AG08395 (cell line): ENCODE results near the gene STARD6.
"Not testable (repeated sequence)": the region's sequence is repeated elsewhere in the genome, so short reads cannot be mapped to it uniquely, and the experiment has no call there.

Experiments used
- DNase-seq: peaks from one replicate; pipeline ENCODE4 v3.0.0; 2012; ENCODE audit warnings: mixed read lengths, low spot score

STARD6 gene, protein sequence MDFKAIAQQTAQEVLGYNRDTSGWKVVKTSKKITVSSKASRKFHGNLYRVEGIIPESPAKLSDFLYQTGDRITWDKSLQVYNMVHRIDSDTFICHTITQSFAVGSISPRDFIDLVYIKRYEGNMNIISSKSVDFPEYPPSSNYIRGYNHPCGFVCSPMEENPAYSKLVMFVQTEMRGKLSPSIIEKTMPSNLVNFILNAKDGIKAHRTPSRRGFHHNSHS

DNA sequence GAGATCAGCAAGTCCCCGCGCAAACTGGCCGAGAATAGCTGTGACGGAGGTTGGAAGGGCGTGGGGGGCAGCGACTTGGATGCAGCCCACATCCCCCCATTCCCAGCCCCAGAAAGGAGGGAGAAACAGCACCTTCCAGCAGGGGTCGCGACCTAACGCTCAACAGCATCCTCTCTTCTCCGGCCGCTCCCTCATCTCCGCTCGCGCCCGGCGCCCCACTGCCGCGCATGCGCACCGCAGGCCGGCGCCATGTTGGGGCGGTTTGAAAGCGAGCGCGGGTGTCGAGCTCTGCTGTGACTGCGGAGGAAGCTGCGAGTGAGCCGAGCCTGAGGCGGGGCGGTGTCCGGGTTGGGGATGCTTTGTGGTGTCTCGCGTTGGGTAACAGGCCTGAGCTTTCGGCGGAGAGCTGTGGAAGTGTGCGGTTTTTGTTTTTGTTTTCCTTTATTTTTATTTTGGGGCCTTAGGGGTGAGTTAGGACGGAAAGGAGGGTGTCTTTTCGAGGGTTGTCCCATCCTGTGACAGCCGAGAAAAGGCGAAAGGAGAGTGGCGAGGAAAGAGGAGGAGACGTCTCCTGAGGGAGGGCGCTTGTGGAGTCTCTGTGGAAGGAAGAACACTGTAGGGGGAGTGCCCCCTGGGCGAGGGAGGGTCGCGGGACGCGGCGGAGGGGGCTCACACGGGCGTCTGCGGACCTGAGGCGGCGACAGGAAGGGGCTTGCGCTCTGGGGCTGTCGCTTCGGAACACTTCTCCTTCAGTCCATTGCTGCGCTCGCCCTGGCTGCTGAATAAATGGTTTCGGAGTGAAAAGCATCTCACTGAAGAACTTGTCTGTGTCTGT is at the start of gene STARD6, which contains the start of gene C18orf54:
Gene STARD6, minus strand, starts transcription at position 199 of the 835 bp plus-strand sequence. CDS start 3,285 bp downstream, outside the sequence.
Gene C18orf54, plus strand, starts transcription at position 247 of the 835 bp plus-strand sequence. CDS start 2,667 bp downstream, outside the sequence.
- peak; percentile 98 for DNase-seq

DNA sequence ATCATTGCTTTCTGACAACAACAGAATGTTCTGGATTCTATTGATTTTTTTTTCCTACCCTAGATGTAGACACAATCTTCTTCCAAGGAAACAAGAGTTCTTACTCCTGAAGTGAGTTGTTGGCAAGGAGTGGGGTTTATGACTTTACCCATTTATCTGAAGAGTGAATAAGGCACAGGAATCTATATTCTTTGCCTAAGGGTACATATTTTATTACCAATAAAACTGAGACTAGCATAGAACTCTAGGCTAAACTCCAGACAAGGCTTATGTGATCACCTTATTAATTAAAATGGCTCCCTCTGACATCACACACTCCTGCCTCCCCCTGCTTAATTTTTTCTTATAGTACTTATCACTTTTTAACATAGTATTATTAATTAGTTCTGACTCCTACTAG is 47.6 kb upstream of the STARD6 start:
- no peak for DNase-seq

DNA sequence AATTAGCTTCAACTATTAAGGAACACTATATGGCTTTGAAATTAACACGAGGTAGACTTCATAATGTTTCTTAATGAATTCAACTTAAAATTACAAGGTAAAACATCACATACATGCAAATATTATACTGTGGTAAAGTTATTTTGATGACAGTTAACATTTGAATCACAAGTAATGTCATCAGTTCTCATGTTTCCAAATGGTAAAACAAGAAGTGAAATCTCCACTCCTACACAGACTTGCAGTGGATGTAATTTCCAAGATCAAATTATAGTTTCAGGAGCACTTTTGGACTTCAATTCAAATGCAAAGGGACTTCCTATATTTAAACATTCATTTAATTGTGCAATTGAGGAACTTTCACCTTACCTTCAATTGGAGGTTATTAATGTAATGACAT is 39.1 kb upstream of the STARD6 start:
- no peak for DNase-seq

DNA sequence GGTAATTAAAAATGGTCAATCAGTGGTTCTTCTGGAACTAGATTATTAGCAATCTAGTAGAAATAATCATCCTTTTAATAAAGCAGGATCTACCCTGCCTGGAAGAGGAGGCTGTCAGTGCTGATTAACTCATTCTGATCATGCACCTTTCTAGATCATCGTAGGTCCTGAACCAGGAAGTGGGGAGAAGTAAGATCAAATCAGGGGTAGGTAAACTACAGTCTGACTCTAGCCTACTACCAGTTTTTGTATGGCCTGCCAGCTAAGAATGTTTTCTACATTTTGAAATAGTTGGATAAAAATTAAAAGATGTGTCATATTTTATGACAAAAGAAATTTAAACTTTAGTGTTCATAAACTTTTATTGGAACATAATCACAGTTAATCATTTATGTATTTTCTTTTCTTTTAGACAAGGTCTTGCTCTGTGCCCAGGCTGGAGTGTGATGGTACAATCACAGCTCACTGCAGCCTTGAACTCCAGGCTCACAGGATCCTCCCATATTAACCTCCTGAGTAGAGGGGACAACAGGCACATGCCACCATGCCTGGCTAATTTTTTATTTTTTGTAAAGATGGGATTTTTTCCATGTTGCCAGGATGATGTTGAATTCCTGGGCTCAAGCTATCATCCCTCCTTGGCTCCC is 36.1 kb upstream of the STARD6 start:
- no peak for DNase-seq

DNA sequence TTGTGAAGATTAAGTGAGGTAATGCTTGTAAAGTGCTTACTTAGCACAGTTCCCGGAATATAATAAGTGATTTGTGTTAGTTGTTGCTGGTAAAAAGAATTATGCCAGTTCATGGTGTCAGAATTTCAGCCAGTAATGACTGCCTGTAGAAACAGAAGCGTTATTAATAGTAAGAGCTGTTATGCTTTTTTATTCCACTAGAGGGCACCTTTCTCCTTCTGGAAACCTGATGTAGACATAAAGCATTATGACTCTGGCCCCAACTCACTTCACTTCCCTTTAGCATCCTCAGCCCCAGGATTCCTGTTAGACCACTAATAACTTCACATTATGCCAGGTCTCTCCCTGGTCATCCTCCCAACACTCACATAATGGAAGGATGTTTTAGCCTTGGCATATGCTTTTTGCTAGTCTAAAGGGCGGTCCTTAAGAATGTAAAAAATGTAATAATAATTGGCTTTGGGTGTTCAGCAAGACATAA is 34.9 kb upstream of the STARD6 start:
- peak; percentile 53 for DNase-seq

DNA sequence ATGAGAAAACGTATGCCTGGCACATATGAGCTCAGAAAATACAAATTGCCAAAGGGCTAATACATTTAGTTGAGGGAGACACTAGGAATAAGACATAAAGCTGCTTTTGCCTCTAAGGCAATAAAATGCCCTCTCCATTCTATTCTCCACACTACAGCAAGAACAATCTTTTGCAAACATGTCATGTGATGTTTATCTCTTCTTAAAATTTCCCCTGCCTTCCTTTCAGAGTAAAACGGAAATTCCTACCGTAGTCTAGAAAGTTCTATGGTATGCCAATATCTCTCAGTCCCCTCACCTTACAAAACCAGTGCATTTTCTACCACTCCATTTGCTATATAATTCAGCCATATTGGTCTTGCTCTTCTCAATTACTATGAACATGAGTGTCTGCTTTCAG is 33.2 kb upstream of the STARD6 start:
- DNase-seq, result no peak

DNA sequence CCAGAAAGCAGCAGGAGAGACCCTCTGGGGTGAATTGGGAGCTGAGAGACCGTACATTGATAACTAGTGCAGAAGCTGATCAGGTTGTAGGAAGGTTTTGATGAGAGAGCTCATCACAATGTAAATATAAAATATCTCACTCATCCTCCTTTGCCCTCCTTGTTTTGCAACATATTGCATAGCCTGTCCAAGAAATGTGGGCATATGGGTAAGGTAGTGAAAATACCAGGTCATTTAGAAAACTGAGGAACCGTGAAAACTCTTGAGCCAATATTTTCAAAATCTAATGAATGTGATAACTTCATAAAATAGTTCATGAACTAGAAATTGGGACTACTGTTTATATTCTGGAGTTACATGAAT is 31.5 kb upstream of the STARD6 start:
- no peak for DNase-seq

DNA sequence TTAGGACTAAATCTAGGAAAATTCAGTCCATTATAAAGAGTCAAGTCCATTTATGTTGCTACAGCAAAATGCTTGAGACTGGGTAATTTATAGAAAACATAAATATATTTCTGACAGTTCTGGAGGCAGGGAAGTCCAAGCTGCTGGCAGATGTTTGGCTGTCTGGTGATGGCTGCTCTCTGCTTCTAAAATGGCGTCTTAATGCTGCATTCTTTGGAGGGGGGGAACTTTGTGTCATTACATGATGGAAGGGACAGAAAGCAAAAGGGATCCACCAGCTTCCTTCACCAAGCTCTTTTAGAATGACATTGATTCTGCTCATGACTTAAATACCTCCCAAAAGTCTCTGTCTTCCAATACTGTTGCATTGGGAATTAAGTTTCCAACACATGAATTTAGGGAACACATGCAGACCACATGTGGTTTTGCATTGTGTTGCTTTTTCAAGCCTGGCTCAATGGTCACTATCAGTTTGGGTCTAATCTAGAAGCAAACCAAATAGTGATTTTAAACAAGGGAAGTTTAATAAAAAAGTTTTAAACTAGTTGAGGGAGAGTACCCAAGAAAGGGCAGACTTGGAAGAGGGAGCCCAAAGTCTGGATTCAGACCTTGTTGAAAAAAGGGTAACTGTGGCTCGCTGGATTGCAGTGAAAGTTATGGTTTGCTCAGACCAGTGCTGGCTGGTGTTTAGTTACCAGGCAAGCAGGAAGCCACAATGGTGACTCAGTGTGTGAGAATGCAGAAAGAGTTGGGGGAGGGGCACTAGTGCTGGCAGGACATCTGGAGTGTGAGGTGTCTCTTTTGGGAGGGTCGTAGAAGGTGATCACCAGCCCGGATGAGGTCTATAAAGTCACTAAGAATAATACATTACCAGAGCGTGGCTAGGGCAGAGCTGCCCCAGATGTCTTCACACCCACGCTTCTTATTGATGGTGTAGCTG is 30.8 kb upstream of the STARD6 start:
- DNase-seq, result peak; percentile 83

DNA sequence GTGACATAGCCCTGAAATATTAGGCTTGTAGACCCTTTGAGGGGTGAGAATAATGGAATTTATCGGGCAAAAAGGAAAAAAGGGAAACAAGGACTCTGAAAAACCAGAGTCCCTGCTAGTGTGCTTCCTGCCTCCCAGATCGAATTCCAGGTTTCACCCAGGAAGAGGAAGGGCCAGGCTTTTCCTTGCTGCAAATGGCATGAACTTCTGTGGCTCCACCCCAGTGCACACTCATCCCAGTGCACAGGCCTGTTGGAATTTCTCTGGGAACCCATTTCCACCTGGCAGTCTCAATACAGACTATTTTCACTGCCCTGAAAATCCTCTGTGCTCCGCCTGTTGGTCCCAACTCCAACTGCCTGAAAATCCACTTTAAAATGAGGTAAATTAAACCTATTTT is 30.0 kb upstream of the STARD6 start:
- no peak for DNase-seq

DNA sequence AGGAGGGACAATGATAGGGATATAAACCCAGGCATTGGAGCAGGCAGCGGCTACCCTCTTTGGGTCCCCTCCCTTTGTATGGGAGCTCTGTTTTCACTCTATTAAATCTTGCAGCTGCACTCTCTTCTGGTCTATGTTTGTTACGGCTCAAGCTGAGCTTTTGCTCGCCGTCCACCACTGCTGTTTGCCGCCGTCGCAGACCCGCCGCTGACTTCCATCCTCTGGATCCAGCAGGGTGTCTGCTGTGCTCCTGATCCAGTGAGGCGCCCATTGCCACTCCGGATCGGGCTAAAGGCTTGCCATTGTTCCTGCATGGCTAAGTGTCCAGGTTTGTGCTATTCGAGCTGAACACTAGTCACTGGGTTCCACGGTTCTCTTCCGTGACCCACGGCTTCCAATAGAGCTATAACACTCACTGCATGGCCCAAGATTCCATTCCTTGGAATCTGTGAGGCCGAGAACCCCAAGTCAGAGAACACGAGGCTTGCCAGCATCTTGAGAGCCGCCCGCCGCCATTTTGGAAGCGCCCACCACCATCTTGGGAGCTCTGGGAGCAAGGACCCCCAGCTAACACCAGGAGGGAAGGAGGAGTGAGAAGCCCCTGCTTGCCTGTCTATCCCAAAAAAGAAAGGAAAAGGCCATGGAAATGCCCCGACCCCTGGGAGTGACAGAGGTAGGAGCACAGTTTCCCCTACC is 29.3 kb upstream of the STARD6 start:
- not testable (repeated sequence) for DNase-seq

DNA sequence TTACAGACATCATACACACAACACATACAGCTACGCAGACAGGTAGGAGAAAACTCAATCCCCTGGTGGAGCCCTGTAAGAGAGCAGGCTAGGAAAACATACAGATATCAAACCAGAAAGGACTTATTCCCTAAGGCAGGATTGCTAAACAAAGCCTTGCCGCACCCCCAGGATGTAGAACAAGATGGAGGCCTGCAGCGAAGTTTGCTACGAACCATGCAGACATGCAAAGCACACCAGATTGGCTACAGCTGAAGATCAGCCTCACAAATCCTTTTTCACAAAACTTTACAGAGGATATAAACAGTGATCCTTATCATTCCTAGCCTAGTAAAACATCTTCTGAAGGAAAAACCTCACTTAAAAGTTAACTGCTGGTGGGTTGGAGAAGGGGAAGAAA is 28.4 kb upstream of the STARD6 start:
- DNase-seq, result no peak

DNA sequence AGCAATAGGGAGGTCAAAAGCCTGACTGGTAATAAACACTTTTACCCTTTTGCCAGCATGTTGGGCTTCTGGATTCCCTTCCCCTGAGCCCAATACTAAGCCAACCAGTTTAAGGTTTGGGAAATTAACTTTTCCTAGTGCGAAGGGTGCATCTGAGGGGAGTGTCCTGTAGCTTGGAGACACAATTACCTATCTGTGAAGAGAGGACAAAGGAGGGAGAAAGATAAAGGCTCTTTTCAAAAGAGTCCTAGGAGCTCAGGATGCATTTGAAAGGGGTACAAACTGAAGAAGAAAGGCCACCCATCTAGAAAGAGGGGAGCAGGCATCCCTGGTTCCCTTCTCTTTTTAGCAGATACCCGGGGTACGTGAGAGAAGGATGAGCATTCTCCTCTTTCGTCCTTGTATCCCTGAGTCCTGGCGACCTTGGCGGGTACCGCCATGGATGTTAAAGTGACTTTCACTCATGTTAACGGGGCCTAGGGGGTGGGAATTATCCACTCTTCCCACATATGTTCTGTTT is 25.1 kb upstream of the STARD6 start:
- no peak for DNase-seq

DNA sequence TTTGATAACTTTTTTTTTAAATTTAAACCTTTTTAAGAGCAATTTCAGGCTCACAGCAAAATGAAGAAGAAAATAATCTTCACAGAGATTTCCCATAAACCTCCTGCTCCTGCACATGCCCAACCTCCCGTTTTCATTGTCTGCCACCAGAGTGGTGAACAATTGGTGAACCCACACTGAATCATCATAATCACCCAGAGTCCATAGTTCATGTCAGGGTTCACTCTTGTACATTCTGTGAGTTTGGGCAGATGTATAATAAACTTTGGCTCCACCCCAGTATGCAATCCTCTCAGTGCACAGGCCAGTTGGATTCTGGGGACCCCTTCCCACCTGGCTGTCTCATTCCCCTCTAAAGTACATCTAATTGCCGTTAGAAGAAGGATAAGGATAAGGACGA is 24.4 kb upstream of the STARD6 start:
- no peak for DNase-seq

DNA sequence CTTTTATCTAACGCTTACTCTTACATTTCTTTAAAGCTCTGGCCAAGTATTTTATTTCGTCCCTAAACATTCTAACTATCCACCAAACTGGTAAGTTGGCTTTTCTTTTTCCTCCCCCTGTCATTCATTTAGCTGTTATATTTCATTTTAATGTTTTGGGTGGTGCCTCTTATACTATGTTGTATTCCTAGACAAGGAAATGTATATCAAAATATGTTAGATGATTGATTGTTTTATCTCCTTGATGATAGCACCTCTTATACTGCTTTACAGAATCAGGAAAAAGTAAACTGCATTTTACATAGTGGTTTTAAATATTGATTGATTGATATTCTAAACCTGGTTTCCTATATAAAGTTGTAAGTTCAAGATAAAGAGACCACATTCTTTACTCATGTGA is 24.0 kb upstream of the STARD6 start:
- no peak for DNase-seq

DNA sequence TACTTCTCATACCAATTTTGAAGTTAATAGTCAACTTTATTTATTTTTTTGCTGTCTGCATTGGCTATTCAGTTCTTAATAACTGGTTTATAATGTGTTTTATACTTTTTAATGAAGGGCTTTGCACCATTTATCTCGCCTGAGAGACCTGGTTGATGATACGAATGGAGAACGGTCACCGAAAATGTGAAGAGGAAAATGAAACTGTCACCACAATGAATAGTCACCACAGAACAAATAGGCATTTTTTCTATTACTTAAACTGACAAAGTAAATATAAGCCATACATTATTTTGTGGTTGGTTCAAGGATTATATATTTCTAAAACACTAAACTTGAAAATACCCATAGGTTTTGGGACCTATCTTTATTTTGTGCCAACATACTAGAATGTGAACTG is 20.4 kb upstream of the STARD6 start:
- no peak for DNase-seq

DNA sequence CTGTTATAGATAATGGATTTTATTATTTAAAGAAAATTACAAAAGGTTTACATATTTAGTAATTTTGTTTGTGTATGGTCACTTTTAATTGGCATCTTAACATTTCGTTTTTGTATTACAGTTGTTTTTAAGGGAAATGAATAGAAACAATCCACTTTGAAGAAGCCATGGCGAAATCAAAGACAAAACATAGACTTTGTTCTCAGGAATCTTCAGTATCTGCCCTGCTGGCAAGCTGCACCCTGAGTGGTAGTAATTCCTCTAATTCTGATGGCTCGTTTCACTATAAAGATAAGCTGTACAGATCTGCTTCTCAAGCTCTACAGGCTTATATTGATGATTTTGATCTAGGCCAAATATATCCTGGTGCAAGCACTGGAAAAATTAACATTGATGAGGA is 2.7 kb upstream of the STARD6 start:
- no peak for DNase-seq

DNA sequence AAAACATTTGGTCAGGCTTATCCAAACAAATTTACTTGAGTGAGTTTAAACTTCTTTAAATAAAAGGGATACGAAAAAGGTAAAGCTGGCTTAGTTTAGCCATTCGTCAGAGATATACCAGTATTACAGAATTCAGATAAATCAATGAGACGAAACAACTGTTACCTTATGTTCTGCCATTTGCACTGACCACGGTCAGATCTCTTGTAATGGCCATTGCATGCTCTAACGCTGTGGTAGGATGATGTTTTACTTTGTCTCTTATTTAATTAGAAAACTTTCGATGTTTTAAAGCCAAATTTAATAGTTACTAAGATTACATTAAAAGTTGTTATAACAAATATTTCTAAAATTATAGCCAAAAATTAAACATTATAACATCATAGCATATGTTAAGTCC is 1.6 kb upstream of the STARD6 start:
- DNase-seq, result no peak

DNA sequence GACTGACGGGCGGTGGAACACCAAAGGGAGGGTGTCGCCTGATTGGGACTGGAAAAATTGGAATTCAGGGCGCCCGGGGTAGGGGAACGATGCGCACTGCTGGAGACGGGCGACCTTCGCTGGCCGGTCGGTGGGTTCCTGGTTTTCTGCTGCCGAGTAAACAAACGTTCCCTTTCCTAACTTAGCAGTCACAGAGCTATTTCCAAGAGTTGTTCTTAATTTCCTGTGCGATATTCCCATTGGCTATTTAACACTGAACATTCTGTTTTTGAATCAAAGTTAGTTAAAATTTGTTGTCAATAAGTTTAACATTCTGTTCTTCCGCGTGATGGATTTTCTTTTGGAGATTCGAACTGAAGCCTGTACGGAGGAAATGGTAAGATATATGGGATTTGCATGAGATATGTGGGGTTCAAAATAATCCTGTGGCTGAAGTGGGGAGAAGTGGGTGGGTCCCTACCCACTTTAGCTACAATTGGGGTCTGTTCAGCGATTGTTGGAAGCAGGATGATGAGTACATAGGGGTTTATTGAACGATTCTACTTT is 910 bp upstream of the STARD6 start:
- peak; percentile 22 for DNase-seq

DNA sequence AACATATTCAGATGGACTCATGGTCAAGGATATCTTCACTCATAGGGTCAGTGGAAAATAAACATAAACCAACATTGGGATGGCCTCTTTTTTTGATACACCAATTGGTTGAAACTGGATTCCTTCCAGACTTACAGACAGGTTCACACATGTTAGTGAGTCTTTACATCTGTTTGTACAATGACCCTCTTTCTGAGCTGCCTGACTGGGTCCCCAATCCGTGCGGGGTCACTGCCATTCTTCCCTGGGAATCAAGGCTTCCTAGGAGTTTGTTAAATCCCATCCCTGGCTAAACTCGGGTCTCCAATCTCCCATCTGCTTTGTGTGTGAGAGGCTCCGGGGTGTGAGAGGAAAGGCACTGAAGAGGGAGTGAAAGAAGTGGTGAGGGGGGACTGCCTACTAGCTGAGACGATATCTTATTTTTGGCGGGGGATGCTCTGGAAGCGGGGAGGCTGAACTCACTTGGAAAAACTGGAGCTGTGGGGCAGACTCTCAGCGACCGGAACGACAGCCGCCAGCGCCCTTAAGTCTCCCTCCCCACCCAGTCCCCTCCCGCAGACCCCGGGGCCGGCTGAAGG is 487 bp downstream of the STARD6 start:
- no peak for DNase-seq

DNA sequence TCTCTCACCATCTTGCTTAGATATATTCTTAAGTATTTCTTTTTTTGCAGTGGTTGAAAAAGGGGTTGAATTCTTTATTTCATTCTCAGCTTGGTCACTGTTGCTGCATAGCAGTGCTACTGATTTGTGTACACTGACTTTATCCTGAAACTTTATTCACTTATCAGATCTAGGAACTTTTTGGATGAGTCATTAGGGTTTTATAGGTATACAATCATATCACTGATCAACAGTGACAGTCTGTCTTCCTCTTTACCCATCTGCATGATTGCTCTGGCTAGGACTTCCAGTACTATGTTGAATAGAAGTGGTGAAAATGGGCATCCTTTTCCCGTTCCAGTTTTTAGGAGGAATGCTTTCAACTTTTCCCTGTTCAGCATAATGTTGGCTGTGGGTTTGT is 6.5 kb downstream of the STARD6 start:
- no peak for DNase-seq
